NCI-H2227 (cell line): ENCODE measurements around the gene STEEP1.

ENCODE experiments used
- DNase-seq: peaks from one replicate; lab custom pipeline; 2025; ENCODE audit not compliant: unreplicated experiment; lab: John Stamatoyannopoulos, UW

Gene STEEP1

GRCh38 chrX:119565107-119565663 lies at the start of gene STEEP1:
STEEP1 (minus strand) TSS chrX:119565409; CDS start chrX:119565355, 54 bp downstream.
- peak; percentile 98 for DNase-seq

GRCh38 chrX:119614776-119615175 lies 49.6 kb upstream of the STEEP1 start:
- no peak for DNase-seq

GRCh38 chrX:119607018-119607389 lies 41.8 kb upstream of the STEEP1 start:
- DNase-seq = peak; percentile 54

- peak; percentile 99 for DNase-seq
Measured at GRCh38 chrX:119606280-119607017, 41.2 kb upstream of the STEEP1 start, which contains the start of gene NKRF. NKRF (minus strand) TSS chrX:119606424.

- DNase-seq = peak; percentile 61
Measured at GRCh38 chrX:119605464-119606279, 40.5 kb upstream of the STEEP1 start.

- DNase-seq = peak; percentile 45
Measured at GRCh38 chrX:119604766-119605463, 39.7 kb upstream of the STEEP1 start.

GRCh38 chrX:119602701-119603255 lies 37.6 kb upstream of the STEEP1 start:
- no peak for DNase-seq

- no peak for DNase-seq
Measured at GRCh38 chrX:119589810-119590209, 24.6 kb upstream of the STEEP1 start.

GRCh38 chrX:119583431-119584059 lies 18.3 kb upstream of the STEEP1 start:
- DNase-seq = no peak

GRCh38 chrX:119579414-119579813 lies 14.2 kb upstream of the STEEP1 start:
- DNase-seq = no peak

- peak; percentile 96 for DNase-seq
Measured at GRCh38 chrX:119574394-119575266, 9.4 kb upstream of the STEEP1 start, which contains the start of gene UBE2A. UBE2A (plus strand) TSS chrX:119574563; CDS start chrX:119574712, 149 bp downstream.

GRCh38 chrX:119573840-119574393 lies 8.7 kb upstream of the STEEP1 start:
- peak; percentile 42 for DNase-seq

- DNase-seq = no peak
Measured at GRCh38 chrX:119573222-119573621, 8.0 kb upstream of the STEEP1 start.

- DNase-seq = no peak
Measured at GRCh38 chrX:119570351-119570835, 5.2 kb upstream of the STEEP1 start.

- no peak for DNase-seq
Measured at GRCh38 chrX:119552508-119552907, 12.7 kb downstream of the STEEP1 start.

GRCh38 chrX:119549327-119550016 lies 15.7 kb downstream of the STEEP1 start:
- DNase-seq = no peak

GRCh38 chrX:119541188-119541587 lies 24.0 kb downstream of the STEEP1 start:
- no peak for DNase-seq

- no peak for DNase-seq
Measured at GRCh38 chrX:119539872-119540271, 25.3 kb downstream of the STEEP1 start.
